Activated gamma-delta T cell treated with anti-CD3 and anti-CD28 coated beads, Interleukin-2, amount 50 U/mL, for 16 hours (primary cell): ENCODE results near the gene TSSK2.
"Not testable (repeated sequence)": the region's sequence is repeated elsewhere in the genome, so short reads cannot be mapped to it uniquely, and the experiment has no call there.

Experiments
- DNase-seq: peaks from one replicate; pipeline ENCODE4 v3.0.0-alpha.2; 2020; ENCODE audit warnings: low read depth

Gene TSSK2

DNA sequence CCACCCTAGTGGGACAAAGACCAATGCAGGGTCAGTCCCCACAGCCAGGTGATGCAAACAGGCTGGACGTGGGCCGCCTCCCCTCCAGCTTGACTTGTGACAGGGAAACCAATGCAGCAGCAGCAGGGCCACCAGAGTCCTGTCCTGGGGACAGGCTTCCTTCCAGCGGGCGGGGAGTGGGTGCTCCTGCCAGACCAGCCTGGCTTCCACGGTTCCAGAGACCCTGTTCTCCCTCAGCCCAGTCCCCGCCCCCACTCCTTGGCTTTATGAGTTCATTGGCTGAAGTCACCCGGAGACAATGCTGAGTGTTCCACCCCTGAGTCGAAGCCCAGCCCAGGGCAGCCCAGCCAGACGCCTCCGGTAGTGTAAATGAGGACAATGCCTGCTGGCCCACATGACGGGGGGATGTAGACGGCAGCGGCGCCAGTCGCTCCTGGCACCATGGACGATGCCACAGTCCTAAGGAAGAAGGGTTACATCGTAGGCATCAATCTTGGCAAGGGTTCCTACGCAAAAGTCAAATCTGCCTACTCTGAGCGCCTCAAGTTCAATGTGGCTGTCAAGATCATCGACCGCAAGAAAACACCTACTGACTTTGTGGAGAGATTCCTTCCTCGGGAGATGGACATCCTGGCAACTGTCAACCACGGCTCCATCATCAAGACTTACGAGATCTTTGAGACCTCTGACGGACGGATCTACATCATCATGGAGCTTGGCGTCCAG, at the start of gene TSSK2:
Gene TSSK2 (plus strand): TSS at position 350 of the 726 bp plus-strand sequence. CDS start 92 bp downstream, at position 442.
- no peak for DNase-seq

DNA sequence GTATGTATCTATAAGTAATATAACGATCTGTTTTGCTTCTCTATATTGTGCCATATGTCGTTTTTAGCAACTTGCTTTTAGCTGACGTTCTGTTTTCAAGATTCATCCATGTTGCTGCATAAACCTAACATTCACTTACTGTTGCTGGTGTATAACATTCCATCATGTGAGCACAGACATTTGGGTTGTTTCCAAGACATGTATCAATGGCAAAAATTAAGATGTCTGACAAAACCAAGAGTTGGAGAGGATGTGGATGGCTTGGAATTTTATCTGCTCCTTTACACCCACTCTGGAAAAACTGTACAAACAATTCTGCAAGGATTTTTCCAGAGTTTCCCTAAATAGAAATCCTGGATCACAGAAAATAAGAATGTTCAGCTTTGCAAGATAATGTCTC, 49.8 kb upstream of the TSSK2 start:
- DNase-seq: no peak

DNA sequence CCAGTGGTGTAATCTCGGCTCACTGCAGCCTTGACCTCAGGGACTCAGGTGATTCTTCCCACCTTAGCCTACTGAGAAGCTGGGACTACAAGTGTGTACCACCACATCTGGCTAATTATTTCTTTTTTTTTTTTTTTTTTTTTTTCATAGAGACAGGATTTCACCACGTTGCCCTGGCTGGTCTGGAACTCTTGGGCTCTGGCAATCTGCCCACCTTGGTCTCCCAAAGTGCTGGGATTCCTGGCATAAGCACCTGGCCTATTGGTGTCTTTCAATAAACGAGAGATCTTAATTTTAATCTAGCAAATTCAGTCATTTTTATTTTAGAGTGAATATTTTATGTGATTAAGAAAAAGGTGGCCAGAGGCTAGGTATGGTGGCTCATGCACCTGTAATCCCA, 49.0 kb upstream of the TSSK2 start:
- DNase-seq: no peak

DNA sequence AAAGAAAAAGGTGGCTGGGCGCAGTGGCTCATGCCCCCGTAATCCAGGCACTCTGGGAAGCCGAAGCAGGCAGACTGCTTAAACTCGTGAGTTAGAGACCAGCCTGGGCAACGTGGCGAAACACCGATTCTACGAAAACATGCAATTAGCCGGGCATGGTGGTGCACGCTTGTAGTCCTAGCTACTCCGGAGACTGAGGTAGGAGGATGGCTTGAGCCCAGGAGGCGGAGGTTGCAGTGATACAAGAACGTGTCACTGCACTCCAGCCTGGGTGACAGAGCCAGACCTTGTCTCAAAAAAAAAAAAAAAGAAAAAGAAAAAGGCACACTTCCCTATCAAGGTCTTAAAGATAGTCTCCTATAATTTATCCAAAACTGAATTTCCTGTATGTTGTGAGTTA, 48.3 kb upstream of the TSSK2 start:
- no peak for DNase-seq

DNA sequence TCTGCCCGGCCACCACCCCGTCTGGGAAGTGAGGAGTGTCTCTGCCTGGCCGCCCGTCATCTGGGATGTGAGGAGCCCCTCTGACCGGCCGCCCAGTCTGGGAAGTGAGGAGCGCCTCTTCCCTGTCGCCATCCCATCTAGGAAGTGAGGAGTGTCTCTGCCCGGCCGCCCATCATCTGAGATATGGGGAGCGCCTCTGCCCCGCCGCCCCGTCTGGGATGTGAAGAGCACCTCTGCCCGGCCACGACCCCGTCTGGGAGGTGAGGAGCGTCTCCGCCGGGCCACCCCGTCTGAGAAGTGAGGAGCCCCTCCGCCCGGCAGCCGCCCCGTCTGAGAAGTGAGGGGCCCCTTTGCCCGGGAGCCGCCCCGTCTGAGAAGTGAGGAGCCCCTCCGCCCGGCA, 47.0 kb upstream of the TSSK2 start:
- DNase-seq: not testable (repeated sequence)

DNA sequence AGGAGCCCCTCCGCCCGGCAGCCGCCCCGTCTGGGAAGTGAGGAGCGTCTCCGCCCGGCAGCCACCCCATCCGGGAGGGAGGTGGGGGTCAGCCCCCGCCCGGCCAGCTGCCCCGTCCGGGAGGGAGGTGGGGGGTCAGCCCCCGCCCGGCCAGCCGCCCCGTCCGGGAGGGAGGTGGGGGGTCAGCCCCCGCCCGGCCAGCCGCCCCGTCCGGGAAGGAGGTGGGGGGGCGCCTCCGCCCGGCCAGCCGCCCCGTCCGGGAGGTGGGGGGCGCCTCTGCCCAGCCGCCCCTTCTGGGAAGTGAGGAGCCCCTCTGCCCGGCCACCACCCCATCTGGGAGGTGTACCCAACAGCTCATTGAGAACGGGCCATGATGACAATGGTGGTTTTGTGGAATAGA, 46.5 kb upstream of the TSSK2 start:
- DNase-seq: not testable (repeated sequence)

DNA sequence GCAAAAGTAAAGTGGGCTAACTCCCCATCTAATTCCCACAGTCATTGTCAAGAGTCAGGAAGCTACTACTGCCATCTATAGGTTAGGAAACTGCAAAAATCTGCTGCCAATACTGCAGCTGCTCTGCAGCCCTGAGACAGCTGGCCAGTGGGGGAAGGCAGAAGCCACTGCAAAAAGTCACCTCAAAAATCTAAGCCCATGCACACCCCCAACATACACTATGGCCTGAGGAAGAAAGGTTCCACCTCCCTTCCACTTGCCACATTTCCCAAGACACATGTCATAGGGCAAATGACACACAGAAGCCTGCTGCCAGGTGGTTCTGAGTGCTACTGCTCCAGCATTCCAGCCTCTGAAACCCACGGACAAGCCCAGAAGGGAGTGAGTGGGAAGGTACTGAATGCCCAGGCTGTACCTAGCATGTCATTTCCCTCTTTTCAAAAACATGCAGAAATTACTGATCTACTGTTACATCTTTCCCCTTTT, 45.8 kb upstream of the TSSK2 start:
- DNase-seq: no peak

DNA sequence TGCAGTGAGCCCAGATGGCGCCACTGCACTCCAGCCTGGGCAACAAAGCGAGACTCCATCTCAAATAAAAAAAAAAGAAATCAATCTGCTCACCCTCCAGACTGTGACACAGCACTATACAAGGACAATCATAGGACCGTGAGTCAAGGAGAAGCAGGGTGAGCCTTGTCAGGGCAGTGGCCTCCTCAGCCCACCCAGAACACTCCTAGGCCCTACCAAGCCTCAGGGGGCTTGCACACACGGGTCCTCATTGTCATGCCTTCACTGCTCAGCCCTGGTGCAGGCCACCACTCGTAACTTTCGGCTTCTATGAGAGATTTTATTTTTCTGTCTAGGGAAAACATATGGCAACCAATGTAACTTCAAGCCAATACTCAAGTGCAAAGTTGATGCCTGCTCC, 44.7 kb upstream of the TSSK2 start:
- DNase-seq: no peak

DNA sequence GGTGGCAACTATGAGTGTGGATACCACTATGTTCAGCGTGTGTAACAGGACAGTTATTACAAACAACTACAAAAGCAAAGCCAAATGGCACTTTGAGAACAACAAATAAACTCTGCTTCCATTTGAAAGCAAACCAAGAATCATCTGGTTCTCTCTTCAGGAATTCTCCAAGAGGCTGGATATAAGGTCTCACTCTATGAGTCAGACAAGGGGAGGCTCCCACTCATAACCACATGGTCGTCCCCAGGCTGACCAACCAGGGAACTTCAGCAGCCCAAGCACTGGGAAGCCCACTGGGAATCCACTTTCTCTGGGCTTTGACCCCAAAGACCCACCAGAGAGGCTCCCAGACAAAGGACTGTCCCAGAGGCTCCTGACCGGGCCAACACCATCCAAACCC, 44.2 kb upstream of the TSSK2 start:
- no peak for DNase-seq

DNA sequence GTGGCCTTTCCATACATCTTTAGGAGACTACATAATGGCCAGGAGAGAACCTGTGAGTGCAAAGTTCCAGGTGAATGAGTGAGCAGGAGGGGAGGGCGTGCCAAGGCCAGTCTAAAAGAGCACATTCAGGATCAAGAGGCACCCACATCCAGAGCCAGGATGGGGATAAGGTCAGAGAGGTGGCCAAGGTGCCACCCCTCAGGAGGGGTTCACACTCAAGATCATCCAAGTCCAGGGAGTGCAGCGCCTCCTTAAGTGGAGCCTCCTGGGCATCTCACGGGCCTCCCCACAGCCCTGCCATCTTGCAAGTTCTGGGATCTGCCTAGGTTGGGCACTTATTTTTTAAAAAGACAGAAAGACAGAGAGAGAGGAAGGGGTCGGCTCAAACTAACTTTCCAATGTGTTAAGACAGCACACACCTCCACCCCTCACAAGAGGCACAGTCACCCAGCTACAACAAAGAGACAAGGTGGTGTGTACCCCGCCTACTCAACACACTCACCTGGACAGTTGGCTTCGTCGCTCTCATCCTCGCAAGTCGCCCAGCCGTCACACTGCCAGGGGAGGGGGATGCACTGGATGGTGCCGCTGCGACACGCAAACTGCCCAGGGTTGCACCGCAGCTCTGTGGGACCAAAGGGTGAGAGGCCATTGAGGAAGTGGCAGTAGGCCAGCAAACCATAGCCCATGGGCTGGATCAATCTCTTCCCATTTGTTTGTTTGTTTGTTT, 42.1 kb upstream of the TSSK2 start:
- DNase-seq: no peak

DNA sequence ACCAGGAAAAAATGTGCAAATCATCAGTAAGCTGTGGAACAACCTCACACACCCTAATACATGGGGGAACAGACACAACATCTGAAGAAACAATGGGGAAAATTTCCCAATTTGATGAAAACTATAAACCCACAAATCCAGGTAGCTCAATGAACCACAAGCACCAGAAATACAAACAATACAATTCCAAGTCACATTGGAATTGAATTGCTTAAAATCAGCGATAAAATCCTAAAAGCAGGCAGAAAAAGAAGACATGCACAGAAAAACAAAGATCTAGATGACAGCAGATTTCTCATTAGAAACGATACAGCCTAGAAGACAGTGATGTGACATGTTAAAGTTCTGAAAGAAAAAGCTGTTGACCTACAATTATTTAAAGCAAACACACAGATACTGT, 40.9 kb upstream of the TSSK2 start:
- no peak for DNase-seq

DNA sequence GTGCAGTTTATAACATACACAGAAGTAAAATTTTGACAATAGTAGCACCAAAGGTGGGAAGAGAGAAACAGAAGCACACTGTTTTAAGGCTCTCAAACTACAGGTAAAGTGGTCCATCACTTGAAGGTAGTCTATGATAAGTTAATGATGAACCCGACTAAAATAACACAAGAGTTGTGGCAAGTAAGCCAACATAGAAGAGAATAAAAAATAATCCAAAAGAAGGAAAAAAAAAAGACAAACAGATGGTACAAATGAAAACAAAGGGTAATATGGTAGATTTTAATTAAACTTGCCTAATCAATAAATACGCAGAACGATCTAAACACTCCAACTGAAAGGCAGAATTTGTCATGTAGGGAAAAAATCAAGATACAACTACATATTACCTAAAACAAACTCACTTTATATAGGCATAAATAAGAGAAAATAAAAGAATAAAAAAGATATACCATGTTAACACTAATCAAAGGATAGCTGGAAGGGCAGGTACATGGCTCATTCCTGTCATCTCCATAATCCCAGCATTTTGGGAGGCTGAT, 40.5 kb upstream of the TSSK2 start:
- DNase-seq: no peak

DNA sequence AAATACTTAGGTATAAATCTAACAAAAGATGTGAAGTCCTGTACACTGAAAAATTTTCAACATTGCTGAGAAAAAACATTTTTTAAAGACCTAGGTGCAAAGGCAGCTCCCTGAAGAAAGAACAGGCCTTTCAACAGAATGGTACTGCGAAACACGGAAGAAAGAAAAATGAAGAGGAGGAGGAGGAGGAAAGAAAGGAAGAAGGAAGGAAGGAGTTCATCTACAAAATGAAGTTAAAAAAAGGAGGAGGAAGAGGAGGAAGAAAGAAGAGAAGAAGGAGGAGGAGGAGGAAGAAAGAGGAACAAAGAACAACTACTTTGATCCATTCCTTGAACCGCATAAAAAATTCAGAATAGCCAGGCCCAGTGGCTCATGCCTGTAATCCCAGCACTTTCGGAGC, 38.4 kb upstream of the TSSK2 start:
- no peak for DNase-seq

DNA sequence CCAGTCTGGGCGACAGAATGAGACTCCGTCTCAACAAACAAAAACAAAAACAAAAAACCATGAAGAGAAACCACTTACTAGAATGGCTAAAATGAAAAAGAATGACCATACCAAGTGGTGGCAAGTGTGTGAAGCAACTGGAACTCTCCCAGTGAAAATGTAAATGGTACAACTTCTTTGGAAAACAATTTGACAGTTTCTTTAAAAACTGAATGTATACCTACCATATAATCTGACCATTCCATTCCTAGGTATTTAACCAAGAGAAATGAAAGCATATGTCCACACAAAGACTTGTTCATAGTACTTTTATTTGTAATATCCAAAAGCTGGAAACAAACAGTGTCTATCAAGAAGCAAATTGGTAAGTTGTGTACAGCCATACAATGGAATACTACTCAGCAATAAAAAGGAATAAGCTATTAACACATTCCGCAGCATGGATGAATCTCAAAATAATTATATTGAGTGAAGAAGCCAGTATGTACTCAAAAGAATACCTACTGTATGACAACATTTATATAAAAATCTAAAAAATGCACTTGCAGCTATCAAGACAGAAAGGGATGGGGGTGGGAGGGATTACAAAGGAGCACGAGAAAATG, 36.6 kb upstream of the TSSK2 start:
- no peak for DNase-seq

DNA sequence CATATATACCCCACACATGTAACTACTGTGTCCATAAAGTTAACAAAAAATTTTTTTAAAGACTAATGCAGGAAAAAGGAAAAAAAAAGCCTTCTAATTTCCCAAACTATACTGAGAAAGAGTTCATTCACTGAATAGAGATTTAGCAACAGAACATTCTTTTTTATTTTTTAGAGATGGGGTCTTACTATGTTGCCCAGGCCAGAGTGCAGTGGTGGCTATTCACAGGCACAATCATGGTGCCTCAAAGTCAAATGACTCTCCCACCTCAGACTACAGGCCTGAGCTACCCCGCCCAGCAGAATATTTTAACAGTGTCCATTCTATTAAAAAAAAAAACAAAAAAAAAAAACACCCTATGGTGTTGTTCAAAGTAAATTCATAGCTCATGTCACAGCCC, 34.6 kb upstream of the TSSK2 start:
- no peak for DNase-seq

DNA sequence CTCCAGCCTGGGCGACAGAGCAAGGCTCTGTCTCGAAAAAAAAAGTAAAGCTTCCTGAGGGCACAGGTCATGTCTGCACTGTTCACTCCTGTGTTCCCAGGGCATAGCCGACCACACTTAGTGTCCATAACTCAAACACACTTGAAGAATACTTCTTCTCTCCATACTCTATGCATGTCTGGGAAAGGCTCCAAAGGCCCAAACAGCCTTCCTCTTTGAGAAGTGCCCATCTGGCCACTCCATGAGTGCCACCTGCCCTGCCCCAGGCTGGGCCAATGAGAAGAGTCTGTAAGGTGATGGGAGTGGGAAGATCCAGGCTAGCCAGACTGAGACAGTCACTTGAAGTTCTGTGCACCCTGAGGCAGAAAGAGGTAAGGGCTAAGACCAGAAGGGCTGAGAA, 33.6 kb upstream of the TSSK2 start:
- no peak for DNase-seq

DNA sequence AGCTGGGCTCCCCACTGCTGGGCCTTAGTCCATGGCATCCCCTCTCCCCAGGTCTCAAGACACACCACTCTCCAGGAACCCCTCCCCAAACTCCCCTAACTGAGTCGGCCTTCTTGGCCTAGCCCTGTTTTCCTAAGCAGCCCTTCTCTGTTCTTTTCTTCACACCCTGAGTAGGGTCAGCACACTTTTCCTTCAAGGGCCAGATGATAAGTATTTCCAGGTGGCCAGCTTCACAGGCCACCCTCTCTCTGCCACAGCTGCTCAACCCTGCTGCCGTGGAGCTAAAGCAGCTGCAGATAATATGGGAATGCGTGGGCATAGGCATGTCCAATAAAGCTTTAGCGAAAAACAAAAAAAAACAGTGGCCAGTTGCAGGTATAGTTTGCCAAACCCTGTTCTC, 33.0 kb upstream of the TSSK2 start:
- no peak for DNase-seq

DNA sequence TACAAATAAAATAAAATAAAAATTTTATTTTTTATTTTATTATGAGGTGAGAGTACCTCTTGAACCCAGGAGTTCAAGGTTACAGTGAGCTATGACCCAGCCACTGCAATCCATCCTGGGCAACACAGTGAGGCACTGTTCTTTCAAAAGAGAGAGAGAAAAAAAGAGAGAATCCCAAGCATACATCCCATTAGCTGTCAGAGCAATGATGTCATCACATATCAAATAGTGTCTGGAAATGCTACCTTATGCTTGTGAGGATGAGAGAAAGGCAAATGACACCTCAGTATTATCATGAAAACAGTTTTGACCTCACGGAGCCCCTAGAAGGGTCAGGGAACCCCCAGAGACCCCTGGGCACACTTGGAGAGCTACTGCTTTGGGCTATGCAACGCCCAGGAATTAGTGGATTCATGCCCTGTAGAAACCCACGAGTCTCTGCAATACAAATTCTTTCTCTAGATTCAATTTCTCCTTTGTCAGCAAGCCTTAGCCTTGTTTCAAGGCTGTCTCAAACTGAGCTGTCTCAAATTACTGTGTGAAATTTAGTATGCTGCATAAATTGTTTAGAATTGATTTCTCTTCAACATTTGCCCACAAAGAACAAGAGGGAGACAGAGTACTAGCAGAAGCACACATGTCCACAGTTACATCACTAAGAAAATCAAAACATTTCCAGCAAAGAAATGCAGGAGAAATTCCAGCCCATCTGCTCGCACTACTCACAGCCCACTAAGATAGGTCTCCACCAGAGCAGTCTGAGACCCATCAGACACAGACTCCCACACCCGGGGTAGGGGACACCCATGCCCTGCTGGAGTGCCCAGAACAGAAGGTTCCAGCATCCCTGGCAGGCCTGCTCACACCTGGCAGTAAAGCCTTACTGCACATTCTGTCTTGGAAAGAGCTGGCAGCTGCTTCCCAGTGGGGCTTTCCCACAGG, 27.0 kb upstream of the TSSK2 start:
- no peak for DNase-seq

DNA sequence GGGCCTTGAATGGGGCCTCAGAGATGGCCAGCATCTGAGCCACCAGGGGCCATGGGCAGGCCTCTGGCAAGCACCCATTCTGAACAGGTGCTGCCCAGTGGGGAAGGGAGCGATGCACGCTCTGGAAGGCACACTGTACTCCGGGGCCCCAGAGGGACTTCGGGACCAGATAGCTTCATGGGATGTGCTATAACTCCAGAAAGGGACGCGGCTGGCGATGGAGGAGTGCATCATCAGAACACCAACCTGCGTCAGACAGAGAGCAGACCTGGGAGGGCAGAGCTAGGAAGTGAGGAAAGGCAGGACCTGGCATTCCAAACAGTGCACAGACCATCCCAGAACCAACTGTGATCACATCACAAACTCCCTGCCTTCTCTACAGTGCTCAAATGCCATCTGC, 25.7 kb upstream of the TSSK2 start:
- no peak for DNase-seq

DNA sequence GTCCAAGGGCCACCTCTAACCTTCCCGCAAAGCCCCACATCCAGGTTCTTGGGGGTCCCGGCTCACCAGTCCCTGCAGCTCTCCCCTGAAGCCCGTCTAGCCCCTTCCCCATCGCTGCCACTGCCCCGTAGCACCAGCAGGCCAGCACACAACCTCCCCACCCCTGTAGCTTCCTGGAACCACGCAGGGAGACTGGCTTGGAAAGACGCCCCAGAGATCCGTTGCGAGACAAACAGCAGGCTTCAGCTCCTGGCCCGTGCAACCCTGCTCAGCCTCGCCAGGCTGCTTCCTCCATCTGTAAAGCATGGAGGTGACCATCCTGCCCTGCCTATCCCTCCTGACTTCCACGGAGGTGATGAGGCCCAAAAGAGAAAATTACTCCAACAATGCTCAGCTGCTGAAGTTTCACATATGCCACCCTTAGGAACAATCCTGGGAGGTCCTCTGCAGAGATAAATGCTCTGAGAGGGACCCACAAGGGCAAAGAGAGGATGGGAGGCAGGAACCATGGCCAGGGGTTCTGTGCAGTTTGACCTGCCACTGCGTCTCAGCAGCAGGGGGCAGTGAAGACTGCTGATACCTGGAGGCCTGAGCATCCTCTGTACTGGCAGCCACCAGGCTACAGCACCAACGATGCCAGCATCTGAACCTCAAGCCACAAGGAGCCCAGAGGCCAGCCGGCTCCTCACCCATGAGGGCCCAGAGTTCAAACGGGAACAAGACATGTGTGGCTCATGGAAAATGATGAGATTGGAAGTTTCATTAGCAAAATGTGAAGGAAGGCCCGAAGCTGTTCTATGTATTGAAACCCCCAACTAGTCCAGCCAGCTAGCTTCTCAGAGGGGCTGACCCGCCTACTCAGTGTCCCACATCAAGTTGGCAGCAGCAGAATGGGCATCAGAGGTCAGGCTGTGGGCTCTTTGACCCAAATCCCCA, 25.0 kb upstream of the TSSK2 start:
- peak; percentile 14 for DNase-seq
